ENCODE data around the gene IL1B.

IL1B gene

GRCh38 chr2:112831946-112832840 is 4.4 kb downstream of the IL1B start:
- Histone ChIP-seq H3K4me3 (no peak overlapping the region), H3K27ac (no peak overlapping the region)
- no peak for DNase-seq (ENCODE audit: low spot score)
- TF ChIP-seq CTCF (IDR thresholded peaks at IDR 0.05) = no peak

GRCh38 chr2:112831513-112831845 is 5.1 kb downstream of the IL1B start:
- no peak for TF ChIP-seq CTCF (IDR thresholded peaks at IDR 0.05)
- H3K4me3 ChIP-seq = no peak overlapping the region
- no peak for DNase-seq (ENCODE audit: low spot score)

GRCh38 chr2:112830682-112831512 is 5.7 kb downstream of the IL1B start:
- no peak overlapping the region for H3K4me3 ChIP-seq
- DNase-seq (ENCODE audit: low spot score) = no peak
- H3K27ac ChIP-seq = no peak overlapping the region
- TF ChIP-seq CTCF (IDR thresholded peaks at IDR 0.05) = no peak

More at GRCh38 chr2:112831513-112831845, 5.1 kb downstream of the IL1B start:
- H3K27ac ChIP-seq = no peak overlapping the region

GRCh38 chr2:112829961-112830681 is 6.5 kb downstream of the IL1B start:
- DNase-seq (ENCODE audit: low spot score) = no peak
- TF ChIP-seq CTCF (IDR thresholded peaks at IDR 0.05) = no peak
- no peak overlapping the region for H3K27ac ChIP-seq
- H3K4me3 ChIP-seq = no peak overlapping the region

- H3K27ac ChIP-seq = no peak overlapping the region
- H3K4me3 ChIP-seq = no peak overlapping the region
- no peak for TF ChIP-seq CTCF (IDR thresholded peaks at IDR 0.05)
- no peak for DNase-seq (ENCODE audit: low spot score)
Observed at GRCh38 chr2:112829101-112829960, 7.2 kb downstream of the IL1B start.

GRCh38 chr2:112828251-112828691 is 8.3 kb downstream of the IL1B start:
- H3K27ac ChIP-seq = no peak overlapping the region
- DNase-seq (ENCODE audit: low spot score) = no peak
- TF ChIP-seq CTCF (IDR thresholded peaks at IDR 0.05) = no peak
- no peak overlapping the region for H3K4me3 ChIP-seq
